Endodermal cell (in vitro differentiated cells): ENCODE data around the gene ZNF580. TPM values are rescaled to one million over a fixed set of nuclear protein-coding genes. Genes with fewer than 3 reads are reported as not detected.
A peak's percentile ranks its signal among the peaks of the same experiment; 100 is the strongest.

Experiments
- DNase-seq: peaks from one replicate; pipeline ENCODE4 v3.0.0-alpha.2; 2017
- H3K27ac ChIP-seq: 2 replicates; pipeline ENCODE4 v1.5.1; 2013; ENCODE audit warnings: mild to moderate bottlenecking, low read depth, low read length, moderate library complexity
- H3K27me3 ChIP-seq: 2 replicates; pipeline ENCODE4 v1.6.1; 2013; ENCODE audit warnings: mild to moderate bottlenecking, low read length, moderate library complexity; ENCODE audit not compliant: insufficient read depth, control insufficient read depth, poor library complexity, severe bottlenecking
- H3K36me3 ChIP-seq: 2 replicates; pipeline ENCODE4 v1.7.0; 2013; ENCODE audit warnings: mild to moderate bottlenecking, low read length, moderate library complexity; ENCODE audit not compliant: control insufficient read depth, insufficient read depth
- H3K4me1 ChIP-seq: one replicate; pipeline ENCODE4 v1.7.0; 2013; ENCODE audit warnings: low read length; ENCODE audit not compliant: control insufficient read depth, insufficient read depth
- H3K4me3 ChIP-seq: 2 replicates; pipeline ENCODE4 v1.5.1; 2013; ENCODE audit warnings: mild to moderate bottlenecking, low read length, moderate library complexity
- H3K9ac ChIP-seq: 2 replicates; pipeline ENCODE4 v1.6.1; 2013; ENCODE audit warnings: mild to moderate bottlenecking, low read length, moderate library complexity; ENCODE audit not compliant: poor library complexity, severe bottlenecking; ENCODE audit errors: extremely low read depth
- H3K9me3 ChIP-seq: 2 replicates; pipeline ENCODE4 v1.6.1; 2013; ENCODE audit warnings: mild to moderate bottlenecking, low read length, moderate library complexity; ENCODE audit not compliant: control insufficient read depth
- H3K27ac Mint-ChIP-seq: 2 replicates; pipeline ENCODE4 v1.8.0; 2020; ENCODE audit warnings: mixed read lengths
- H3K27me3 Mint-ChIP-seq: 2 replicates; pipeline ENCODE4 v1.8.0; 2021; ENCODE audit warnings: mild to moderate bottlenecking, mixed read lengths; ENCODE audit not compliant: insufficient read depth
- H3K36me3 Mint-ChIP-seq: 2 replicates; pipeline ENCODE4 v1.8.0; 2020; ENCODE audit warnings: low read depth, mixed read lengths
- H3K4me1 Mint-ChIP-seq: 2 replicates; pipeline ENCODE4 v1.8.0; 2020; ENCODE audit warnings: mixed read lengths
- H3K4me3 Mint-ChIP-seq: 2 replicates; pipeline ENCODE4 v1.8.0; 2020; ENCODE audit warnings: mild to moderate bottlenecking, moderate library complexity, mixed read lengths
- H3K9me3 Mint-ChIP-seq: 2 replicates; pipeline ENCODE4 v1.8.0; 2020; ENCODE audit warnings: mild to moderate bottlenecking, mixed read lengths
- CTCF ChIP-seq: fragments of 200-600 bp; sonication (generic); conservative IDR thresholded peaks from 2 replicates; pipeline ENCODE4 v1.5.0; 2021; ENCODE audit warnings: antibody characterized with exemption, mild to moderate bottlenecking
- WGBS, 2 experiments: methylation state at CpG; one replicate each; pipeline versions ENCODE4 v1.1.5 to v1.1.7; 2013; ENCODE audit warnings: missing lambda C conversion rate in 2 of 2, mixed read lengths in 1 of 2; ENCODE audit not compliant: insufficient coverage in 1 of 2, insufficient read length in 1 of 2; 5-methylcytosine and 5-hydroxymethylcytosine counted together
- total RNA-seq, 2 donors: library from RNA; stranded (reverse); fragmentation: NEBNext Ultra II Directional in 1 of 2; extraction: Animal tissue kit (Norgen Biotek cat#: 25700) in 1 of 2; gene quantifications; 2 replicates in 1 of 2; 3 replicates in 1 of 2; pipeline ENCODE4 v1.2.1, GENCODE V29; 2021

ZNF580 gene
- total RNA-seq, 2 donors from 2014 or later = 27.3 to 38.6 TPM

DNA sequence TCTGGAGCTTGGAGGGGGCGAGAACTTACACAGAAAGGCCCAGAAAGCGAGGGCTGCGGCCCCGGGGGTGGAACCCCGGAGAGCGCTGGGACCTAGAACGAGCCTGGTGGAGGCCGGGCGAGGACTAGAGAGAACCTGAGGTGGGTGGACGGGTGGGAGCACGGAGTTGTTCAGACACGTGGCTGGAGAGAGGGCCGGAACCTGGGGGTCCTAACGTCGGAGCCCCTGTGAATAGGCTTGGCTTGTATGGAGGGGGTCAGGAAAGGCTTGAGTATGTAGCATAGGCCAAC is 3.0 kb downstream of the ZNF580 start:
- no peak for DNase-seq

GRCh38 chr19:55644191-55644833 is 3.5 kb downstream of the ZNF580 start:
- no peaks in the 10 kb centered on the region for H3K9me3 ChIP-seq
- H3K4me1 Mint-ChIP-seq = peaks cover 19% of the 10 kb centered on the region
- no peaks in the 10 kb centered on the region for H3K9me3 Mint-ChIP-seq
- DNase-seq = no peak
- peak overlapping the region; percentile 92 for H3K4me3 ChIP-seq
- no peak overlapping the region for H3K27ac ChIP-seq
- WGBS, 2 experiments = 58 to 61% methylated on average over 6 to 11 of the region's 12 CpGs
- peaks cover 13% of the 10 kb centered on the region for H3K4me1 ChIP-seq
- peaks cover 18% of the 10 kb centered on the region for H3K36me3 Mint-ChIP-seq
- no peak for TF ChIP-seq CTCF
- H3K4me3 Mint-ChIP-seq = peak overlapping the region; percentile 90
- H3K27me3 Mint-ChIP-seq = no peaks in the 10 kb centered on the region
- H3K27ac Mint-ChIP-seq = peak overlapping the region; percentile 82
- H3K9ac ChIP-seq = peak overlapping the region; percentile 63
- H3K36me3 ChIP-seq = peaks cover 10% of the 10 kb centered on the region
- no peaks in the 10 kb centered on the region for H3K27me3 ChIP-seq

More for the DNA sequence above, 3.0 kb downstream of the ZNF580 start:
- H3K27me3 Mint-ChIP-seq = no peaks in the 10 kb centered on the region
- H3K36me3 Mint-ChIP-seq = peaks cover 22% of the 10 kb centered on the region
- no peak for TF ChIP-seq CTCF
- Histone ChIP-seq H3K27me3 (no peaks in the 10 kb centered on the region), H3K4me1 (peaks cover 13% of the 10 kb centered on the region), H3K36me3 (peaks cover 10% of the 10 kb centered on the region), H3K4me3 (peak overlapping the region; percentile 92), H3K9me3 (no peaks in the 10 kb centered on the region), H3K27ac (no peak overlapping the region), H3K9ac (peak overlapping the region; percentile 63)
- 0 to 1% methylated on average over 6 to 15 of the region's 15 CpGs for WGBS, 2 experiments
- H3K4me1 Mint-ChIP-seq = peaks cover 19% of the 10 kb centered on the region
- H3K9me3 Mint-ChIP-seq = peaks cover 3% of the 10 kb centered on the region
- H3K4me3 Mint-ChIP-seq = peak overlapping the region; percentile 90
- H3K27ac Mint-ChIP-seq = peak overlapping the region; percentile 82

- H3K27ac Mint-ChIP-seq = no peak overlapping the region
Measured at GRCh38 chr19:55644842-55645511, 4.2 kb downstream of the ZNF580 start.

More at GRCh38 chr19:55644842-55645511, 4.2 kb downstream of the ZNF580 start:
- WGBS, 2 experiments = 96% methylated on average over 25 to 28 of the region's 28 CpGs
- Histone ChIP-seq H3K4me1 (peaks cover 13% of the 10 kb centered on the region), H3K9ac (no peak overlapping the region), H3K4me3 (peak overlapping the region; percentile 92), H3K27me3 (no peaks in the 10 kb centered on the region), H3K36me3 (peaks cover 10% of the 10 kb centered on the region), H3K9me3 (no peaks in the 10 kb centered on the region), H3K27ac (no peak overlapping the region)
- no peaks in the 10 kb centered on the region for H3K27me3 Mint-ChIP-seq
- no peaks in the 10 kb centered on the region for H3K9me3 Mint-ChIP-seq
- no peak for DNase-seq
- no peak for TF ChIP-seq CTCF
- peaks cover 19% of the 10 kb centered on the region for H3K4me1 Mint-ChIP-seq
- peak overlapping the region; percentile 90 for H3K4me3 Mint-ChIP-seq
- peaks cover 18% of the 10 kb centered on the region for H3K36me3 Mint-ChIP-seq
